T-helper 2 cell (primary cell): ENCODE results near the gene SACM1L.
A peak's percentile ranks its signal among the peaks of the same experiment; 100 is the strongest.

Experiments
- DNase-seq, 5 experiments: peaks; one replicate each; pipeline versions ENCODE4 v3.0.0 to v3.0.0-alpha.2; 2012 to 2022
- total RNA-seq, 2 donors: gene quantifications; one replicate each; lab custom pipeline; 2026; lab: John Stamatoyannopoulos, UW

SACM1L gene
- total RNA-seq, result 91.7 to 92.9 reads per million in 2 donors

DNA sequence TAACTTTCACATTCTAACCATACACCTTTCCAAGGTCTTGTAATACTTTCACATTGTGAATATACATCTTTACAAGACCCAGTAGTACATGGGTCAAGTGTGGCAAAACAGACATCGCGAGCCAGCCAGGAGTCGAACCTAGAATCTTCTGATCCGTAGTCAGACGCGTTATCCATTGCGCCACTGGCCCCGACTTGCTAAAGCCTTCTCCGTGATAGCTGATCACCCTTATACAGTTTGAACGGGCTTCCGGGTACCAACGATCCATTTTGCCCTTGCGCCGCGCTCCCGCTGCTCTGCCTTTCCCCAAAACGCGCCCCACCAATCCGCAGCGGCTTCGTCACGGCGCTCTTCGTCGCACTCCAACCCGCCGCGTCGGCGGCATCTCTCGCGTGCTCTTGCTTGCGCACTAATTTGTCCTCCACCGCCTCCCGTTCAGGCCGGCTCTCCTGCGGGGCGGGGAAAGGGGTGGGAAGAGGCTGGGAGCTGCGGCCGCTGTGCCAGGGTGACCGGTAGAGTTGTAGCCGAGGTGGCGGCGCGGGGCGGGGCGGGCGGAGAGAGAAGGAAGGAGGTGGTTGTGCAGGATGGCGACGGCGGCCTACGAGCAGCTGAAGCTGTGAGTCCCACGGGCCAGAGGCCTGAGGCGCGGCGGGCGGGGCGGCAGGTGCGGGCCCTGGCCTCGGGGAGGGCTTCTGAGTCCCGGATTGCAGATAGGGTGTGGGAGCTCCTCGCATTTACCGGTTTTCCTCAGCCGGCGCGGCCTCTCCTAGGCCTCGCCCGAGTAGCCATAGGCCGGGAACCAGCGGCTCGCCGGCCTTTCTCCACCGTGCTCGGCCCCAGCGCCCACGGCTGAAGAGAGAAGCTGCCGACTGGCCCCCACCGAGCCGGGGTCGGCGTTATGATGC lies at the start of gene SACM1L:
Gene SACM1L (plus strand): TSS at position 515 of the 905 bp plus-strand sequence. CDS start 70 bp downstream, at position 585.
- peak; percentile 89 to 99 (median 94) for DNase-seq

DNA sequence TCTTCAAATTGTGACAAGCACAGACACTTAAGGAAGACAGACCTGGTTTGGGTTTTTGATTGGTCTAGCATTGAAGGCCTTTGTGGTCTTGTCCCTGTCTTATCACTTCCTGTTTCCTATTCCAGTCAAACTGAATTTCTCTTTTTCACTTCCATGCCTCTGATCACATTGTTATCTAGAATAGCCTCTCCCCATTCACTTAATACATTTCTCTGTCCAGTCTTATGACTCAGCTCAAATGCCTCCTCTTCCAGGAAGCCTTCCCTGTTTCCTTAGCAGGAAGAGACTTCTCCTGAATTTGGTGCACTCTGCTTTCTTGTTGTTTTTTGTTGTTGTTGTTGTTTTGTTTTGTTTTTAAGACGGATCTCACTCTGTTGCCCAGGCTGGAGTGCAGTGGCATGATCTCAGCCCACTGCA lies 49.1 kb upstream of the SACM1L start:
- DNase-seq, result no peak

DNA sequence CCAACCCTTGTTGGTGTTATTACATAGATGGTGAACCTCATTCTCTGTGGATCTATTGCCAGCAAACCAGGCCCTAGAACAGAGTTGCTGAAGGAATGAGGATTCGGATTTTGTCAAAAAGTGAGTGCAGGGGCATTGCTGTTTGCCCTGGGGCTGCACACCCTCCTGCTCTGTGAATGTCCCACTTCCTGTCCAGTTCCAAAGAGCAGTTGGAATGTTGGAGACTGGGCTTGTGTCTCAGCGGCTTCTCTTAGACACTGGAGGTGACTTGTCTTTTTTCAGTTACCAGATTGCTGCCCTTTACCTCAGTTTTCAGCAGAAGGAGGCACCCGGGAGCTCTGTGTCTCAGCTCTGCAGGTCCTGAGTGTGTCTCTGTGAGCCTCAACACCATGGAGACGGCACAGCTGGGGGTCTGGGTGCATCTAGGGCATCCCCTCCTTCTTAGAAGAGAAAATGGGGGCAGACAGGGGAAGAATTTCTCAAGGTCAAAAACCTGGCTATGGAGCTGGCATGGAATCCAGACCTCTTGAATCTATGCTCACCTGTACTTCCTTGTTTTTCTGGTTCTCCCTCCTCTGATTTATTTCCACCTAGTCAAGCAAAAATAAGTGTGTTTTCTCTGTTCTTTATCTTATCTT lies 48.4 kb upstream of the SACM1L start:
- no peak for DNase-seq

GRCh38 chr3:45641756-45642155 lies 47.4 kb upstream of the SACM1L start:
- no peak for DNase-seq

- DNase-seq, result no peak
Measured at GRCh38 chr3:45642731-45643152, 46.5 kb upstream of the SACM1L start.

GRCh38 chr3:45644063-45644790 lies 45.0 kb upstream of the SACM1L start:
- DNase-seq, result no peak

DNA sequence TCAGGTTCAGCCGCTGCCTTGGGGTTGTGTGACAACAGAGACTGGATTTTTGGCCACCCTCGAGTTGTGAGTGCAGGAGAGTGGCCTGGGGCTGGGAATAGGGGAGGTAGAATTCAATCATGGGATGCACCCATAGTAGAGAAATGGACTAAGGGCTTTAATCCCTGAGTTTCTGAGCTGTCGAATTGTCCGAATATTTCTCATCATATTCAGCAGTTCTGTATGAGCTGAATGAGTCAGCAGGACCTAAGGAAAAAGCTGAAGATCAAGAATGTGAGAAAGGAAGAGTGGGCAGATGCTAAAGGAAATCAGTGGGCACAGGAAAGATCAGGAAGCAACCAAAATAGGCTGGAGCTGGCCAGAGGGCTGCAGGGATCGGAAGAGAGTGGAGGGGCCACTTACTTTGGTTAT lies 44.4 kb upstream of the SACM1L start:
- no peak for DNase-seq

GRCh38 chr3:45646051-45646585 lies 43.1 kb upstream of the SACM1L start:
- DNase-seq, result no peak

- no peak for DNase-seq
Measured at GRCh38 chr3:45647148-45647619, 42.0 kb upstream of the SACM1L start.

GRCh38 chr3:45653205-45653604 lies 36.0 kb upstream of the SACM1L start:
- no peak for DNase-seq

- no peak for DNase-seq
Measured at GRCh38 chr3:45654397-45654944, 34.7 kb upstream of the SACM1L start.

- DNase-seq, result no peak
Measured at GRCh38 chr3:45655906-45656305, 33.3 kb upstream of the SACM1L start.

GRCh38 chr3:45656575-45657363 lies 32.4 kb upstream of the SACM1L start:
- peak; percentile 40 to 89 (median 76) for DNase-seq

DNA sequence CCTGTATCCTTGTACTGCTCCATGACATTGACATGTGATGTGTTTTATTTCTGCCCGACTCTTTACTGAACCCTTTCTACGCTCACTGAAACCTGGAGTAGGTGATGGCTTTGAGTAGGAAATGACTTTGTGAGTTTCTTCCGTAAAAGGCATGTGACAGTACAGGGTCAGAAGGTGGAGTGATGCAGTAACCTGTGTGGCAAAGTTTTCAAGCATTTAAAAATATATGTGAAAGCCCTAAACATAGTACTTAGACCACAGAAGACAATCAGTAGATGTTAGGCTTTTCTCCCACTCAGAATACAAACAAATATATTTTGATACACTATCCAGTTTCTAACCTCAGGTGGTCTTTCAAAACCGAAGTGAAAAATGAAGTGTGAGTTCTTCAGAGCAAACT lies 31.3 kb upstream of the SACM1L start:
- no peak for DNase-seq

GRCh38 chr3:45659661-45660566 lies 29.3 kb upstream of the SACM1L start:
- DNase-seq, result peak in 3 of 5 experiments; percentile 13 to 41 (median 18)

GRCh38 chr3:45660567-45660901 lies 28.7 kb upstream of the SACM1L start:
- DNase-seq, result no peak

GRCh38 chr3:45664578-45664977 lies 24.6 kb upstream of the SACM1L start:
- DNase-seq, result peak; percentile 27 to 87 (median 58)

DNA sequence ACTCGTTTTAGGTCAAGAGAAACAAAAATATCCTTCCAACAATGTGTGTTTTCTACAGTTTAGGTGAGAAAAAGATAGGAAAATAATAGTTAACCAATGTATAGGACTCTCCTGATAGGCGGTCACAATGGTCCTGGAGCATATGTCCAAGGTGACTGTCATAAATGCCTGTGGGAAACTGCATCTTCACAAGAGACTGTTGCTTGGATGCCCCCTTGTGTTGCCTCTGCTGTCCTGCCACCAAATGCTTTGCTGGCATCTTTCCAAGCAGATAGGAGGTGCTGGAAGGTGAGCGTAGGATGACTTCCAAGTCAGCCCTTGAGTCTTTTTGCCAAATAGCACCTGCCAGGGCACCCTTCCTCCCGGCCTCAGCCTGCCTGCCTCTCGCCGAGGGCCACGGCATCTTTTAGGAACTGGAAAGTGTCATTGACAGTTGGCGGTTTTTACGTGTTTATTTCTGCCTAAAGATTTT lies 24.1 kb upstream of the SACM1L start:
- peak in 3 of 5 experiments; percentile 52 to 83 (median 56) for DNase-seq

- no peak for DNase-seq
Measured at GRCh38 chr3:45666757-45667431, 22.3 kb upstream of the SACM1L start.

GRCh38 chr3:45667569-45667934 lies 21.6 kb upstream of the SACM1L start:
- DNase-seq, result no peak
